OCI-LY7 (cell line): ENCODE measurements around the gene RAD51B.

Source experiments
- EZH2phosphoT487 ChIP-seq: fragments of 200-600 bp; sonication (generic); IDR thresholded peaks from 2 replicates; pipeline ENCODE4 v1.6.1; 2018; ENCODE audit warnings: low read depth, borderline replicate concordance, mild to moderate bottlenecking, mixed run types, antibody characterized with exemption, low read length, moderate library complexity, mixed read lengths
- TF ChIP-seq, protein P1 (sequence below): fragments of 200-600 bp; sonication (generic); conservative IDR thresholded peaks from 2 replicates; pipeline ENCODE4 v1.5.1; 2014; ENCODE audit warnings: mild to moderate bottlenecking, antibody characterized with exemption, low read length, moderate library complexity, mixed read lengths

DNA sequence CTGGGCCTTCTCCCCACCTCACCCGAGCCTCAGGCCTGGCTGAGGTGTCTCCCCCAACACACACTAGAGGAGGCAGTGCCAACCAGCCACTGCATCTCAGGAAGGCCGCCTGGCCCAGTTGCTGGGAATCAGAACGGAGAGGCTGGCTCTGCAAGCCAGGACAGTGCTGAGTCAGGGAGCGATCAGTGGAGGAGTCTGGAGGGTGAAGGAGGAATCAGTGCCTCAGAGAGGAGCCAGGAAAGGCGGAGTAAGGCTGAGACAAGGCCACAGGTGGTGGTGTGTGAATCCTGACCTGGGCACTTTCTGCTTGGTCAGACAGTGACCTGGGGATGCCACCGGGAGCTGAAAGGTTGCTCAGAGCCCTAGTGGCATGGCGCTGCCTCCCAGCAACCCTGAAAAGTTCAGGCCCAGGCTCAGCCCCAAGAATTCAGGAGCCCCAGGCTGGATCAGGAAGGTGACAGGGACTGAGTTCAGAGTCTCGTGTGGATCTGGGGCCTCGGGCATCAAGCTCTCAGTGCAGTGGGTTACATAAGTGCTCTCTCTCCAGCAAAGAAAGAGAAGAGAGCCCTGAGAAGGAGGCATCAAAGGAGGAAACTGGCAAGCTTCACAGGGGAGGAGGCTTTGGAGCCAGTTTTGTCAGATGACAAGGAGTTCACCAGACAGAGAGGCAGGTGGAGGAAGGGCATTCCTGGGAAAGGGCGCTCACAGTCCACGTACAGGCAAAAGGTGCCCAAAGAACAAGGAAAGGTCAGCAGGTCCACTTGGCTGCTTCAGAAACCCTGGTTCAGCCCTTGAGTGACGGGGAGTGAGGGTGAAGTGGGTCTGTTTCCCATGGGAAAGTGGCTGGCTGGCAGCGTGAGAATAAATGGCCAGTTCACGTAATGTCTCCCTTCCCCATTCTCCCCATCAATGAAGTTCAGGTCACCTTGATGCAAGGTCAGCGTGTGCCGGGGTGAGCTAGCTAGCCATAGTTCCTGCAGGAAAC lies 885.4 kb downstream of the RAD51B start:
- TF ChIP-seq, protein P1, sequence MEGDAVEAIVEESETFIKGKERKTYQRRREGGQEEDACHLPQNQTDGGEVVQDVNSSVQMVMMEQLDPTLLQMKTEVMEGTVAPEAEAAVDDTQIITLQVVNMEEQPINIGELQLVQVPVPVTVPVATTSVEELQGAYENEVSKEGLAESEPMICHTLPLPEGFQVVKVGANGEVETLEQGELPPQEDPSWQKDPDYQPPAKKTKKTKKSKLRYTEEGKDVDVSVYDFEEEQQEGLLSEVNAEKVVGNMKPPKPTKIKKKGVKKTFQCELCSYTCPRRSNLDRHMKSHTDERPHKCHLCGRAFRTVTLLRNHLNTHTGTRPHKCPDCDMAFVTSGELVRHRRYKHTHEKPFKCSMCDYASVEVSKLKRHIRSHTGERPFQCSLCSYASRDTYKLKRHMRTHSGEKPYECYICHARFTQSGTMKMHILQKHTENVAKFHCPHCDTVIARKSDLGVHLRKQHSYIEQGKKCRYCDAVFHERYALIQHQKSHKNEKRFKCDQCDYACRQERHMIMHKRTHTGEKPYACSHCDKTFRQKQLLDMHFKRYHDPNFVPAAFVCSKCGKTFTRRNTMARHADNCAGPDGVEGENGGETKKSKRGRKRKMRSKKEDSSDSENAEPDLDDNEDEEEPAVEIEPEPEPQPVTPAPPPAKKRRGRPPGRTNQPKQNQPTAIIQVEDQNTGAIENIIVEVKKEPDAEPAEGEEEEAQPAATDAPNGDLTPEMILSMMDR, result no peak
- TF ChIP-seq EZH2phosphoT487, result no peak
